A549 (cell line): Measurements from ENCODE around the gene ARL3. TPM values are rescaled to one million over a fixed set of nuclear protein-coding genes. Genes with fewer than 3 reads are reported as not detected.
A peak's percentile ranks its signal among the peaks of the same experiment; 100 is the strongest.

Experiments used
- ATAC-seq, 2 experiments: fragments of 200-7000 bp in 1 of 2; fragments of >200 bp in 1 of 2; cut with Nextera tagmentation in 1 of 2; cut with Tn5 transposase in 1 of 2; 3 replicates each; pipeline versions ENCODE4 v1.8.0 to v1.9.1; 2018 to 2020; ENCODE audit warnings: mild to moderate bottlenecking in 1 of 2, moderate library complexity in 1 of 2
- CTCF ChIA-PET: fragments of 300-600 bp; sonication (Branson Sonifier 250); formaldehyde crosslinking; extraction: SDS; loops from one replicate; lab custom pipeline; 2021; ENCODE audit warnings: antibody characterized with exemption, inconsistent platforms; lab: Yijun Ruan, JAX
- POLR2A ChIA-PET: fragments of 350-600 bp; formaldehyde crosslinking; extraction: SDS; loops from one replicate; lab custom pipeline; 2021; ENCODE audit warnings: antibody characterized with exemption, inconsistent platforms; lab: Yijun Ruan, JAX
- DNase-seq, 2 experiments: peaks; one replicate each; pipeline versions ENCODE4 v3.0.0 to v3.0.0-alpha.2; 2011 to 2016; ENCODE audit warnings: low read depth in 1 of 2, low spot score in 1 of 2
- FAIRE-seq: peaks from 2 replicates; lab custom pipeline; 2011; peaks lifted over from hg19 to GRCh38; lab: Jason Lieb, UNC
- H3K27ac ChIP-seq, 2 experiments: fragments of >200 bp; sonication (Bioruptor Twin); formaldehyde crosslinking; 3 replicates each; pipeline ENCODE4 v1.5.1; 2016 to 2017
- H3K4me1 ChIP-seq: fragments of >200 bp; sonication (Bioruptor Twin); formaldehyde crosslinking; 3 replicates; pipeline ENCODE4 v1.6.1; 2016
- H3K4me2 ChIP-seq: fragments of >200 bp; sonication (Bioruptor Twin); formaldehyde crosslinking; 3 replicates; pipeline ENCODE4 v1.6.1; 2016
- H3K4me3 ChIP-seq: fragments of >200 bp; sonication (Bioruptor Twin); formaldehyde crosslinking; 3 replicates; pipeline ENCODE4 v1.5.1; 2016
- H3K9me3 ChIP-seq: fragments of >200 bp; sonication (Bioruptor Twin); formaldehyde crosslinking; 3 replicates; pipeline ENCODE4 v1.6.1; 2016
- CEBPB ChIP-seq, 2 experiments: fragments of >200 bp in 1 of 2; sonication (Bioruptor Twin) in 1 of 2; formaldehyde crosslinking in 1 of 2; IDR thresholded peaks; 2 replicates each; pipeline ENCODE4 v1.6.1; 2012 to 2016
- EP300 ChIP-seq, 2 experiments: fragments of >200 bp; sonication (Bioruptor Twin); formaldehyde crosslinking; IDR thresholded peaks; 2 replicates in 1 of 2; 3 replicates in 1 of 2; pipeline ENCODE4 v1.6.1; 2016 to 2017
- HDAC2 ChIP-seq: fragments of 200-600 bp; sonication (generic); IDR thresholded peaks from 2 replicates; pipeline ENCODE4 v1.6.1; 2016
- HEYL ChIP-seq: fragments of 250-450 bp; sonication (Bioruptor Pico); IDR thresholded peaks from 2 replicates; pipeline ENCODE4 v1.8.0; 2021; ENCODE audit warnings: mild to moderate bottlenecking, moderate library complexity
- JUNB ChIP-seq: fragments of >200 bp; sonication (Bioruptor Twin); formaldehyde crosslinking; IDR thresholded peaks from 2 replicates; pipeline ENCODE4 v1.6.1; 2016
- MAZ ChIP-seq: fragments of 150-350 bp; IDR thresholded peaks from 2 replicates; pipeline ENCODE4 v1.6.1; 2014; ENCODE audit warnings: antibody characterized with exemption, low read depth, low read length, borderline replicate concordance
- NPAS2 ChIP-seq: fragments of 250-450 bp; sonication (Bioruptor Pico); IDR thresholded peaks from 2 replicates; pipeline ENCODE4 v1.8.0; 2022; ENCODE audit warnings: mild to moderate bottlenecking, moderate library complexity, borderline replicate concordance
- NR3C1 ChIP-seq: fragments of >200 bp; sonication (Bioruptor Twin); formaldehyde crosslinking; IDR thresholded peaks from 3 replicates; pipeline ENCODE4 v1.6.1; 2017
- RARB ChIP-seq: fragments of 250-450 bp; sonication (Bioruptor Pico); IDR thresholded peaks from 2 replicates; pipeline ENCODE4 v1.8.0; 2021; ENCODE audit warnings: mild to moderate bottlenecking, moderate library complexity
- RNF2 ChIP-seq: fragments of 200-600 bp; sonication (generic); IDR thresholded peaks from 2 replicates; pipeline ENCODE4 v1.6.1; 2016; ENCODE audit warnings: low read depth, mild to moderate bottlenecking, antibody characterized with exemption, moderate library complexity, borderline replicate concordance
- TFCP2L1 ChIP-seq: fragments of 250-450 bp; sonication (Bioruptor Pico); IDR thresholded peaks from 2 replicates; pipeline ENCODE4 v1.5.0; 2021; ENCODE audit warnings: mild to moderate bottlenecking
- WGBS: methylation state at CpG from one replicate; pipeline ENCODE4 v1.1.6; 2017; ENCODE audit errors: missing lambda C conversion rate; 5-methylcytosine and 5-hydroxymethylcytosine counted together
- polyA plus RNA-seq, 4 experiments: library from polyadenylated mRNA; depleted of rRNA in 3 of 4; stranded (reverse); fragments of >200 nt; fragmentation: RNase III in 1 of 4; extraction: RNeasy Plus Mini Kit Qiagen cat#74134 plus additional on column Dnase treatment in 1 of 4; gene quantifications; 2 replicates in 3 of 4; 3 replicates in 1 of 4; pipeline ENCODE4 v1.2.3, GENCODE V29; 2011 to 2017
- TF ChIP-seq, protein P1 (sequence below): fragments of >200 bp; sonication (Bioruptor Twin); formaldehyde crosslinking; IDR thresholded peaks from 2 replicates; pipeline ENCODE4 v1.6.1; 2016
- TF ChIP-seq, protein P2 (sequence below): fragments of >200 bp; sonication (Bioruptor Twin); formaldehyde crosslinking; IDR thresholded peaks from 3 replicates; pipeline ENCODE4 v1.6.1; 2016
- TF ChIP-seq, protein P3 (sequence below): fragments of 200-600 bp; sonication (generic); IDR thresholded peaks from 2 replicates; pipeline ENCODE4 v1.6.1; 2016; ENCODE audit warnings: antibody characterized with exemption, mild to moderate bottlenecking, moderate library complexity
- TF ChIP-seq, protein P4 (sequence below): fragments of >200 bp; sonication (Bioruptor Twin); formaldehyde crosslinking; IDR thresholded peaks from 3 replicates; pipeline ENCODE4 v1.5.1; 2016

Gene ARL3
- polyA plus RNA-seq, 2 of the 4 experiments (the other 2 are of a cell fraction): 20.2 to 21.3 TPM

DNA sequence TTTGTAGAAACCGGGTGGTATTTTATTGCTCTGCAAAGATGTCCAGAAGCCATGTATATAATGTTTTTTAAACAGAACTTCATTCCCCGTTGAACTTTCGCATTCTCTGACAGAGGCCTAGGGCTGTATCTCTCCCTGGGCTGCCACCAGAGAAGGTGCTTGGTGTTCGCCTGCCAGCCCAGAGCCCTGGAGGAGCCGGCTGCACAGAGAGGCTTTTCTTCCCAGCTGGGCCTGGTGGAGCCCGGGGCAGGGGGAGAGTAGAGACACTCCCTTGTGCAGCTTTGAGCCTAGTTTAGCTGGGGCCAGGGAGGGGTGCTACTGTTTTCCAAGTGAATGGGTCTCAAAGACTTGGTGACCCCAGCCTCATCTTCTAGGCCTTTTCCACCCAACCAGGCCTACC lies 83.5 kb downstream of the ARL3 start (continued):
- TF ChIP-seq RARB (CRISPR knock-in tag): no peak

DNA sequence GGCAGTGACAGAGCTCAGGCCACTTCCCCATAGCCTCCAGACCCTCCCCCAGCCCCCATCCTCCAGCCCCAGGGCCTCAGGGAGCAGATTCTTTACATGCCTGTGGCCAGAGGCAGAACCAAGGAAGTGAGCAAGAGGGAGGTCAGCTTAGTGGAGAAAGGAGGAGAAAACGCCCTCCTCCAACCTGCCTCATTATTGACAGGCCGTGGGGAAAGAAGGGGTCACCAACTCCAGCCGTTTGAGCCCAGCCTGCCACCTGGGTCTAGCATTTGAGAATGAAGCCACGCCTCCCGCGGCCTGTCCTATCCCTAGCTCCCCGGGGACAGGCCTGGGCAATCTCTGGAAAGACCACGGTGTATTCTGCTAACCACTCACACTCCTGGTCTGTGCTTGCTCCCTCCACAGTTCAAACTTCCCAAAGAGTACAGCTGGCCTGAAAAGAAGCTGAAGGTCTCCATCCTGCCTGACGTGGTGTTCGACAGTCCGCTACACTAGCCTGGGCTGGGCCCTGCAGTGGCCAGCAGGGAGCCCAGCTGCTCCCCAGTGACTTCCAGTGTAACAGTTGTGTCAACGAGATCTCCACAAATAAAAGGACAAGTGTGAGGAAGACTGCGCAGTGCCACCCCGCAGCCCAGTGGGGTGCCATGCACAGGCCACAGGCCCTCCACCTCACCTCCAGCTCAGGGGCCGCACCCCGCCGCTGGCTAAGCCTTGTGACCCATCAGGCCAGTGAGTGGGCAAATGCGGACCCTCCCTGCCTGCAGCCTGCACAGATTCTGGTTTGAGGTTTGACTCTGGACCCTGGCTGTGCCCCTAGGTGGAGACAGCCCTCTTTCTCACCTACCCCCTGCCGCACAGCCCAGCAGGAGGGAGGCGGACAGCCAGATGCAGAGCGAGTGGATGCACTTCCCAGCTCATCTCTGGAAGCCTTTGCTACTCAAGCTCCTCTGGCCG lies 84.3 kb downstream of the ARL3 start:
- Histone ChIP-seq H3K27ac (peak overlapping the region in 1 of 2 experiments; percentile 86; a peak in 3 of 6 replicates), H3K4me2 (0 out of 3 replicates have a peak overlapping the region, but pooled peaks have one; percentile 5), H3K4me1 (peaks cover 36% of the 10 kb centered on the region), H3K4me3 (no peak overlapping the region), H3K9me3 (no peaks in the 10 kb centered on the region)
- DNase-seq: peak in 1 of 2 experiments; percentile 32
- ChIA-PET POLR2A (interaction anchor here (2.4 kb wide), 1 partner anchor 15 kb away, joined by 8 read pairs; the partner anchor contains the start of gene TRIM8), CTCF (interaction anchor here (0.8 to 4.2 kb wide), 7 partner anchors 11 to 84 kb away, joined by 3 to 14 read pairs (median 5); partner anchors contain the start of genes ARL3, SFXN2 and TRIM8)
- no peak for FAIRE-seq
- WGBS: 69% methylated on average over 16 of the region's 22 CpGs
- no peak for TF ChIP-seq HEYL
- TF ChIP-seq TFCP2L1 (CRISPR knock-in tag): no peak
- no peak for TF ChIP-seq EP300 (IDR thresholded peaks at IDR 0.05)
- TF ChIP-seq, protein P1, sequence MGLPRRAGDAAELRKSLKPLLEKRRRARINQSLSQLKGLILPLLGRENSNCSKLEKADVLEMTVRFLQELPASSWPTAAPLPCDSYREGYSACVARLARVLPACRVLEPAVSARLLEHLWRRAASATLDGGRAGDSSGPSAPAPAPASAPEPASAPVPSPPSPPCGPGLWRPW: no peak
- TF ChIP-seq JUNB: no peak
- TF ChIP-seq, protein P2, sequence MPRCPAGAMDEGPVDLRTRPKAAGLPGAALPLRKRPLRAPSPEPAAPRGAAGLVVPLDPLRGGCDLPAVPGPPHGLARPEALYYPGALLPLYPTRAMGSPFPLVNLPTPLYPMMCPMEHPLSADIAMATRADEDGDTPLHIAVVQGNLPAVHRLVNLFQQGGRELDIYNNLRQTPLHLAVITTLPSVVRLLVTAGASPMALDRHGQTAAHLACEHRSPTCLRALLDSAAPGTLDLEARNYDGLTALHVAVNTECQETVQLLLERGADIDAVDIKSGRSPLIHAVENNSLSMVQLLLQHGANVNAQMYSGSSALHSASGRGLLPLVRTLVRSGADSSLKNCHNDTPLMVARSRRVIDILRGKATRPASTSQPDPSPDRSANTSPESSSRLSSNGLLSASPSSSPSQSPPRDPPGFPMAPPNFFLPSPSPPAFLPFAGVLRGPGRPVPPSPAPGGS: no peak
- no peak for TF ChIP-seq NPAS2
- TF ChIP-seq, protein P3, sequence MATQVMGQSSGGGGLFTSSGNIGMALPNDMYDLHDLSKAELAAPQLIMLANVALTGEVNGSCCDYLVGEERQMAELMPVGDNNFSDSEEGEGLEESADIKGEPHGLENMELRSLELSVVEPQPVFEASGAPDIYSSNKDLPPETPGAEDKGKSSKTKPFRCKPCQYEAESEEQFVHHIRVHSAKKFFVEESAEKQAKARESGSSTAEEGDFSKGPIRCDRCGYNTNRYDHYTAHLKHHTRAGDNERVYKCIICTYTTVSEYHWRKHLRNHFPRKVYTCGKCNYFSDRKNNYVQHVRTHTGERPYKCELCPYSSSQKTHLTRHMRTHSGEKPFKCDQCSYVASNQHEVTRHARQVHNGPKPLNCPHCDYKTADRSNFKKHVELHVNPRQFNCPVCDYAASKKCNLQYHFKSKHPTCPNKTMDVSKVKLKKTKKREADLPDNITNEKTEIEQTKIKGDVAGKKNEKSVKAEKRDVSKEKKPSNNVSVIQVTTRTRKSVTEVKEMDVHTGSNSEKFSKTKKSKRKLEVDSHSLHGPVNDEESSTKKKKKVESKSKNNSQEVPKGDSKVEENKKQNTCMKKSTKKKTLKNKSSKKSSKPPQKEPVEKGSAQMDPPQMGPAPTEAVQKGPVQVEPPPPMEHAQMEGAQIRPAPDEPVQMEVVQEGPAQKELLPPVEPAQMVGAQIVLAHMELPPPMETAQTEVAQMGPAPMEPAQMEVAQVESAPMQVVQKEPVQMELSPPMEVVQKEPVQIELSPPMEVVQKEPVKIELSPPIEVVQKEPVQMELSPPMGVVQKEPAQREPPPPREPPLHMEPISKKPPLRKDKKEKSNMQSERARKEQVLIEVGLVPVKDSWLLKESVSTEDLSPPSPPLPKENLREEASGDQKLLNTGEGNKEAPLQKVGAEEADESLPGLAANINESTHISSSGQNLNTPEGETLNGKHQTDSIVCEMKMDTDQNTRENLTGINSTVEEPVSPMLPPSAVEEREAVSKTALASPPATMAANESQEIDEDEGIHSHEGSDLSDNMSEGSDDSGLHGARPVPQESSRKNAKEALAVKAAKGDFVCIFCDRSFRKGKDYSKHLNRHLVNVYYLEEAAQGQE: no peak
- TF ChIP-seq RNF2: no peak
- TF ChIP-seq MAZ: no peak
- TF ChIP-seq CEBPB (IDR thresholded peaks at IDR 0.05): no peak
- TF ChIP-seq HDAC2: no peak
- no peak for TF ChIP-seq NR3C1
- TF ChIP-seq, protein P4, sequence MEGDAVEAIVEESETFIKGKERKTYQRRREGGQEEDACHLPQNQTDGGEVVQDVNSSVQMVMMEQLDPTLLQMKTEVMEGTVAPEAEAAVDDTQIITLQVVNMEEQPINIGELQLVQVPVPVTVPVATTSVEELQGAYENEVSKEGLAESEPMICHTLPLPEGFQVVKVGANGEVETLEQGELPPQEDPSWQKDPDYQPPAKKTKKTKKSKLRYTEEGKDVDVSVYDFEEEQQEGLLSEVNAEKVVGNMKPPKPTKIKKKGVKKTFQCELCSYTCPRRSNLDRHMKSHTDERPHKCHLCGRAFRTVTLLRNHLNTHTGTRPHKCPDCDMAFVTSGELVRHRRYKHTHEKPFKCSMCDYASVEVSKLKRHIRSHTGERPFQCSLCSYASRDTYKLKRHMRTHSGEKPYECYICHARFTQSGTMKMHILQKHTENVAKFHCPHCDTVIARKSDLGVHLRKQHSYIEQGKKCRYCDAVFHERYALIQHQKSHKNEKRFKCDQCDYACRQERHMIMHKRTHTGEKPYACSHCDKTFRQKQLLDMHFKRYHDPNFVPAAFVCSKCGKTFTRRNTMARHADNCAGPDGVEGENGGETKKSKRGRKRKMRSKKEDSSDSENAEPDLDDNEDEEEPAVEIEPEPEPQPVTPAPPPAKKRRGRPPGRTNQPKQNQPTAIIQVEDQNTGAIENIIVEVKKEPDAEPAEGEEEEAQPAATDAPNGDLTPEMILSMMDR: no peak
- TF ChIP-seq, all 56 proteins: peak for 0
- ATAC-seq: peak in 1 of 2 experiments; percentile 47; a peak in 3 of 6 replicates
